ENCODE results near the gene MED16.
A peak's percentile ranks its signal among the peaks of the same experiment; 100 is the strongest.

The MED16 gene

DNA sequence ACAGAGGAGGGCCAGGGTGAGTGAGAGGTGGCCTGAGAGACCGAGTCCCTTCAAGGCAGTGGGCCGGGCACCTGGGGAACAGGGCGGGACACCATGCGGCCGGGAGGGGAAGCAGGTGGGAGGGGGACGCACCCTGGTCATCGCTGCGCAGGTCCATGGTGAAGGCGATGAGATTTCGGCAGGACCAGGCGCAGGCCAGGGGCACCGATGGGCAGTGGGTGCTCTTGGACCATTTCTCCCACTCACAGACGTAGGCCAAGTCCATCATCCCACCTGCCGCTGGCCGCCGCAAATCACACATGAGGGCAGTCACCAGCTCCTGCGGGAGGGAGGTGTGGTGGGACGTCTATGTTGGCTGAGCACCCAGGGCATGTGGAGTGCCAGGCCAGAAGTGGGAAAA is 2.2 kb downstream of the MED16 start:
- CTCF ChIA-PET = no interaction called here
- no peak for DNase-seq (ENCODE audit: low spot score)
- TF ChIP-seq, protein P1, sequence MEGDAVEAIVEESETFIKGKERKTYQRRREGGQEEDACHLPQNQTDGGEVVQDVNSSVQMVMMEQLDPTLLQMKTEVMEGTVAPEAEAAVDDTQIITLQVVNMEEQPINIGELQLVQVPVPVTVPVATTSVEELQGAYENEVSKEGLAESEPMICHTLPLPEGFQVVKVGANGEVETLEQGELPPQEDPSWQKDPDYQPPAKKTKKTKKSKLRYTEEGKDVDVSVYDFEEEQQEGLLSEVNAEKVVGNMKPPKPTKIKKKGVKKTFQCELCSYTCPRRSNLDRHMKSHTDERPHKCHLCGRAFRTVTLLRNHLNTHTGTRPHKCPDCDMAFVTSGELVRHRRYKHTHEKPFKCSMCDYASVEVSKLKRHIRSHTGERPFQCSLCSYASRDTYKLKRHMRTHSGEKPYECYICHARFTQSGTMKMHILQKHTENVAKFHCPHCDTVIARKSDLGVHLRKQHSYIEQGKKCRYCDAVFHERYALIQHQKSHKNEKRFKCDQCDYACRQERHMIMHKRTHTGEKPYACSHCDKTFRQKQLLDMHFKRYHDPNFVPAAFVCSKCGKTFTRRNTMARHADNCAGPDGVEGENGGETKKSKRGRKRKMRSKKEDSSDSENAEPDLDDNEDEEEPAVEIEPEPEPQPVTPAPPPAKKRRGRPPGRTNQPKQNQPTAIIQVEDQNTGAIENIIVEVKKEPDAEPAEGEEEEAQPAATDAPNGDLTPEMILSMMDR (conservative IDR thresholded peaks at IDR 0.05; ENCODE audit: low read depth) = no peak
- POLR2A ChIA-PET (ENCODE audit: low non-redundant PET) = interaction anchor here (0.5 kb wide), 1 partner anchor 11 kb away, joined by 4 read pairs; no protein-coding TSS in a partner anchor
- H3K27ac ChIP-seq = peak overlapping the region; percentile 39

DNA sequence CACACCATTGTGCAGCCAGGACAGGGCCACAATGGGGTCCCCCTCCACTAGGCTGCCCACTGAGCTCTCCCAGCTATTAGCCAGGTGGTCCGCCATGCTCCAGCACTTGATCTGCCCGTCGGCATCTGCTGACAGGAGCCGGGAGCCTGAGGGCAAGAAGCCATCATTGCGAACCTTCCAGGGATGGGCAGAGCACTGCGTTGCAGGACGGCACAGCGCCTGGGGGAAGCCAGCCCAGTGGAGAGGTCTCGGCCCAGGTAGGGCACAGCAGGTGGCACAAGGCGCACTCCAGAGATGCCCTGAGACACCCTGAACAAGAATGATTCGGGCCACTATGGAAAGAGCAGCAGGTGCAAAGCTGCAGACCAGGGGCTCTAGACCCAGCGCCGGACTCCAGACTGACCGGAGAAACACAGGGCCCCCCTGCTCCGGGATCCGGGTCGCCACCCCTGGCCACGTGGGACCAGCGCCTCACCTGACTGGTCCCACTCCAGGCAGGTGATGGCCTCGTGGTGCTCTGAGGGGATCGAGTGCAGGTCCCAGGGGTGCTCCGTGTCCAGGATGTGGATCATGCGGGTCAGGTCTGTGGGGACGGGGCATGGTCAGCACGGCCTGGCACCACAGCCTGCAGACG is 3.2 kb downstream of the MED16 start:
- peak overlapping the region; percentile 39 for H3K27ac ChIP-seq
- ChIA-PET CTCF (interaction anchor here (0.7 kb wide), 1 partner anchor 47 kb away, joined by 3 read pairs; no protein-coding TSS in a partner anchor), POLR2A (ENCODE audit: low non-redundant PET) (no interaction called here)
- TF ChIP-seq, protein P1 (conservative IDR thresholded peaks at IDR 0.05; ENCODE audit: low read depth) = no peak
- no peak for DNase-seq (ENCODE audit: low spot score)

DNA sequence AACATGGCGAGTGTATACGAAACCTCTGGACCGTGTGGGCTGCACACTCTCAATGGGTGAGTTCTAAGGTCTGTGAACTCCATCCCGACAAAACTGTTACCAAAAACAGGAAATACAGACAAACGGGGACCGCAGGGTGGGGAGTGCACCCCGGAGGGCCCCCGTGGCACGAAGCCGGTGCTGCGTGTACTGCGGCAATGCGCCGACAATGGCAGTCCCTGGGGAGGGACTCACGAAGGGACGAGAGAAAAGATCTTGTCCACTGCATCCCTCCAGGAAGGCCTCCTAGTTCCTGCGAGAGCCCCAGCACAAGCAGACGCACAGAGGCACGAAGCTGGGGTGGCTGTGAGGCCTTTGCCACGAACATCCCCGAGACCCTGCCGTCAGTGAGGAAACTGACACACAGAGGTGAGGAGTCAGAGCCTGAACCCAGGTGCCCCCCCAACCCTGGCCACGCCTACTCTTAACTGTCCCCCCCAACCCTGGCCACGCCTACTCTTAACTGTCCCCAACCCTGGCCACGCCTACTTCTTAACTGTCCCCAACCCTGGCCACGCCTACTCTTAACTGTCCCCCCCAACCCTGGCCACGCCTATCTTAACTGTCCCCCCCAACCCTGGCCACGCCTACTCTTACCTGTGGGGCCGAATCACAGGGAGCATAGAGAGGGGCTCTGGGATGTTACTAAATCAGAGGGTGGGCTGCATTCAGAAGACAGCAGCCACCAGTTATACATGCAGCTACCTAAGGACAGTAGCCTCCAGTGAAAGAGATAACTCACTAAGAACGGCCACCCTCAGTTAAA is 4.2 kb downstream of the MED16 start:
- CTCF ChIA-PET = interaction anchor here (0.7 kb wide), 1 partner anchor 46 kb away, joined by 3 read pairs; no protein-coding TSS in a partner anchor
- DNase-seq (ENCODE audit: low spot score) = no peak

DNA sequence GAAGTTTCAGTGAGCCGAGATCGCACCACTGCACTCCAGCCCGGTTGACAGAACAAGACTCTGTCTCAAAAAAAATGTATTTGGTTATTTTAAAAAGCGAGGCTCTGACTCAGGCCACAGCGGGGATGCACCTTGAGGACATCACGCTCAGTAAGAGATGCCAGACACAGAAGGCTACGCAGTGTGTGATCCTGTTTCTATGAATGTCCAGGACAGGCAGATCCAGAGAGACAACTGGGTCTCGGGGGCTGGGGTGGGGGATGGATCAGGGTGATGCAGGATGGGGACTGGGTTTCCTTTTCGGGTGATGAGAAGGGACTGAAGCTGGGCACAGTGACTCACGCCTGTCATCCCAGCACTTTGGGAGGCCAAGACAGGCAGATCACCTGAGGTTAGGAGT is 5.4 kb downstream of the MED16 start:
- POLR2A ChIA-PET (ENCODE audit: low non-redundant PET) = no interaction called here
- TF ChIP-seq, protein P1 (conservative IDR thresholded peaks at IDR 0.05; ENCODE audit: low read depth) = no peak

More for the DNA sequence above, 4.2 kb downstream of the MED16 start:
- TF ChIP-seq, protein P1 (conservative IDR thresholded peaks at IDR 0.05; ENCODE audit: low read depth) = no peak
- H3K27ac ChIP-seq = peak overlapping the region; percentile 29; the same call in 1 of the 2 replicates
- POLR2A ChIA-PET (ENCODE audit: low non-redundant PET) = no interaction called here

DNA sequence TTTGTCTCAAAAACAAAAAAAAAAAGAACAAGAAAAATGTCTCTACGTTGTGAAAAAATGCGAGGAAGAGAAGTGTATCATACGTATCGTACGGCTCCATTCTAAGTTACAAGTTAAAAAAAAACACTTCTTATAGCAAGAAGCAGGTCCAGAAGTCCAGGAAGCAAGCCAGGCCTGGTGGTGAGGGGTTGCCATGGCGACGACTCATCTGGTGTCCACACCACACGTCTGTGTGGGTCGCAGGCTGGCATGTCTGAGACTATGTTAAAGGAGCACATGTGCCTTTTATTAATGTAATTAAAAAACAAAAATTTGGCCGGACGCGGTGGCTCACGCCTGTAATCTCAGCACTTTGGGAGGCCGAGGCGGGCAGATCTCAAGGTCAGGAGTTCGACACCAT is 5.9 kb downstream of the MED16 start:
- TF ChIP-seq, protein P1 (conservative IDR thresholded peaks at IDR 0.05; ENCODE audit: low read depth) = no peak
- H3K27ac ChIP-seq = peak overlapping the region; percentile 29
- ChIA-PET CTCF (interaction anchor here (0.8 kb wide), 1 partner anchor 328 kb away, joined by 4 read pairs; no protein-coding TSS in a partner anchor), POLR2A (ENCODE audit: low non-redundant PET) (no interaction called here)
- DNase-seq (ENCODE audit: low spot score) = no peak

More for the DNA sequence above, 5.4 kb downstream of the MED16 start:
- DNase-seq (ENCODE audit: low spot score) = no peak
- CTCF ChIA-PET = no interaction called here
- peak overlapping the region; percentile 29 for H3K27ac ChIP-seq

DNA sequence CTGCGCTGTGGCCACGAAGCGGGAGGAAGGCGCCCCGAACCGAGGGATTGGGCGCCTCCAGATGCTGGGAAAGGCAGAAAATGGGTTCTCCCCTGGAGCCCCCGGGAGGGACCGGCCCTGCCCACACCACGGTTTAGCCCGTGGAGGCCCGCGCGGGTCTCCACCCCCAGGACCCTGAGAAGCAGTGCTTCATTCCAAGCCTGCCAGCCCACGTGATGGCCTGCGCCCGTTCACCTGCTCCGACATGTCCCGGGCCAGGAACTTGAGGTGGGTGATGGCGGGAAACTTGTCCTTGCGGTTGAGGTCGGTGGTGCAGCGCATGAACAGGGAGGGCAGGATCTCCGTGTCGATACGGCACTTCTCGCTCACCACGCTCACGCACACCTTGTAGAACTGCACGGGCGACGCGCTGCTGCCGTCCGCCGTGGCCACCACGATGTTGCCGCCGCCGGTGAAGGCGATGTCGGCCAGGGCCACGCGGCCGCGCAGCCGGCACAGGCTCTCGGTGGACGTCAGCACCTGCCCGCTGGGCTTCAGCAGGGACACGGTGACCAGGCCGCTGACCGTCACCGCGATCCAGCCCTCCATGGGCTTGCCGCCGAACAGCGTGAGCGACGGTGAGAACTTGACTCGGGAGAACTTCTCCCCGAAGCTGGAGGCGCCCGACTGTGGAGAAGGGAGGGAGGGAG is 7.3 kb downstream of the MED16 start:
- CTCF ChIA-PET = no interaction called here
- DNase-seq (ENCODE audit: low spot score) = no peak

More for the DNA sequence above, 7.3 kb downstream of the MED16 start:
- TF ChIP-seq, protein P1 (conservative IDR thresholded peaks at IDR 0.05; ENCODE audit: low read depth) = no peak
- 0 out of 2 replicates have a peak overlapping the region, but pooled peaks have one; percentile 3 for H3K27ac ChIP-seq
- POLR2A ChIA-PET (ENCODE audit: low non-redundant PET) = no interaction called here
